Colonic mucosa (tissue), 4 donors: Measurements from ENCODE around the gene UNC13C. TPM values are rescaled to one million over a fixed set of nuclear protein-coding genes. Genes with fewer than 3 reads are reported as not detected.

ENCODE experiments used
- DNase-seq: peaks from one replicate; pipeline ENCODE4 v3.0.0-alpha.2; 2020
- H3K27ac ChIP-seq: fragments of 200-600 bp; one replicate; pipeline ENCODE4 v1.8.0; 2021
- H3K27me3 ChIP-seq: fragments of 200-600 bp; one replicate; pipeline ENCODE4 v1.8.0; 2021
- H3K36me3 ChIP-seq: fragments of 200-600 bp; one replicate; pipeline ENCODE4 v1.8.0; 2021
- H3K4me1 ChIP-seq: fragments of 200-600 bp; one replicate; pipeline ENCODE4 v1.8.0; 2021; ENCODE audit warnings: mild to moderate bottlenecking
- H3K4me3 ChIP-seq: fragments of 200-600 bp; one replicate; pipeline ENCODE4 v1.8.0; 2021
- H3K9ac ChIP-seq, 2 donors: one replicate each; pipeline ENCODE4 v1.7.0; 2013; ENCODE audit warnings: control low read depth in 2 of 2, low read depth in 2 of 2, low read length in 2 of 2
- H3K9me3 ChIP-seq: fragments of 200-600 bp; one replicate; pipeline ENCODE4 v1.8.0; 2021
- CTCF ChIP-seq: fragments of 200-600 bp; IDR thresholded peaks from one replicate; pipeline ENCODE4 v1.8.0; 2022; ENCODE audit warnings: antibody characterized with exemption, mild to moderate bottlenecking
- intact Hi-C: fragments of 100-400 bp; cut with DNase I; formaldehyde crosslinking; loops from one replicate; pipeline ENCODE4 v1.14.1; 2022
- total RNA-seq, 2 donors: library from RNA; stranded (reverse); fragmentation: NEBNext Ultra II Directional in 1 of 2; extraction: Animal tissue kit (Norgen Biotek cat#: 25700) in 1 of 2; gene quantifications; one replicate each; pipeline ENCODE4 v1.2.1, GENCODE V29; 2021
- donor health status: healthy.
- donor health status: DM: no; HTN: no; CAD: no.
- donor health status: DM: no; HTN: no; CAD: no.

UNC13C gene
- total RNA-seq, 2 donors from 2014 or later = 0.05 to 0.13 TPM

GRCh38 chr15:54521206-54521605, 543.0 kb downstream of the UNC13C start:
- H3K27me3 ChIP-seq = no peaks in the 10 kb centered on the region
- no peak overlapping the region for H3K27ac ChIP-seq
- H3K9me3 ChIP-seq = no peaks in the 10 kb centered on the region
- no peak overlapping the region for H3K9ac ChIP-seq
- TF ChIP-seq CTCF = no peak
- no peaks in the 10 kb centered on the region for H3K4me1 ChIP-seq
- H3K4me3 ChIP-seq = no peak overlapping the region
- no peak for DNase-seq
- H3K36me3 ChIP-seq = no peaks in the 10 kb centered on the region
- intact Hi-C loops = no loop called here

DNA sequence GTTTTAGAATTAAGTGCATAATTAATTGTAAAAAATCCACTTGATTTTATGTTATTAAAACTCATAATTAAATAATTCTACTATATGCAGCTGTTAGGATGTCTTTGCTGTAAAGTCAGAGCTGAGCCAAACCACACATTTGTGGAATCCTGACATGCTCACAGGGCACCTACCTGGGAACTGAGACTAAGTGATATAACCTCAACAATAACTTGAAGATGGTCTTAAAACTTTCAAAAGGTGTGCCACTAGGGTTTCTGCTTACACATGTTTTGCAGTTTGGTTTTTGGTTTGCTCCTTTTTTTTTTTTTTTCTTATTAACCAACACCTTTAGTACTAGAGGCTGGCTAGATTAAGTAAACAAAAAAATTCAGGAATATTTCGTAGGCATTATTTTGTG, 549.8 kb downstream of the UNC13C start:
- no peak for TF ChIP-seq CTCF
- Histone ChIP-seq H3K4me3 (no peak overlapping the region), H3K9me3 (no peaks in the 10 kb centered on the region), H3K27me3 (no peaks in the 10 kb centered on the region), H3K4me1 (no peaks in the 10 kb centered on the region), H3K27ac (no peak overlapping the region), H3K36me3 (no peaks in the 10 kb centered on the region), H3K9ac (no peak overlapping the region)
- no peak for DNase-seq
- intact Hi-C loops = no loop called here

- no peak for TF ChIP-seq CTCF
- Histone ChIP-seq H3K9me3 (no peaks in the 10 kb centered on the region), H3K9ac (no peak overlapping the region), H3K27ac (no peak overlapping the region), H3K4me1 (no peaks in the 10 kb centered on the region), H3K27me3 (no peaks in the 10 kb centered on the region), H3K4me3 (no peak overlapping the region), H3K36me3 (no peaks in the 10 kb centered on the region)
- no peak for DNase-seq
- intact Hi-C loops = no loop called here
Measured at GRCh38 chr15:54540721-54541120, 562.5 kb downstream of the UNC13C start.

GRCh38 chr15:54547491-54547890, 569.2 kb downstream of the UNC13C start:
- TF ChIP-seq CTCF = no peak
- Histone ChIP-seq H3K36me3 (no peaks in the 10 kb centered on the region), H3K9me3 (no peaks in the 10 kb centered on the region), H3K4me1 (no peaks in the 10 kb centered on the region), H3K27ac (no peak overlapping the region), H3K27me3 (no peaks in the 10 kb centered on the region), H3K9ac (no peak overlapping the region), H3K4me3 (no peak overlapping the region)
- no peak for DNase-seq
- intact Hi-C loops = no loop called here

- no peak overlapping the region for H3K27ac ChIP-seq
- no peak overlapping the region for H3K9ac ChIP-seq
- no peaks in the 10 kb centered on the region for H3K27me3 ChIP-seq
- TF ChIP-seq CTCF = no peak
- H3K36me3 ChIP-seq = no peaks in the 10 kb centered on the region
- H3K4me3 ChIP-seq = no peak overlapping the region
- intact Hi-C loops = no loop called here
- no peak for DNase-seq
- no peaks in the 10 kb centered on the region for H3K9me3 ChIP-seq
- no peaks in the 10 kb centered on the region for H3K4me1 ChIP-seq
Measured at GRCh38 chr15:54550954-54551353, 572.7 kb downstream of the UNC13C start.

DNA sequence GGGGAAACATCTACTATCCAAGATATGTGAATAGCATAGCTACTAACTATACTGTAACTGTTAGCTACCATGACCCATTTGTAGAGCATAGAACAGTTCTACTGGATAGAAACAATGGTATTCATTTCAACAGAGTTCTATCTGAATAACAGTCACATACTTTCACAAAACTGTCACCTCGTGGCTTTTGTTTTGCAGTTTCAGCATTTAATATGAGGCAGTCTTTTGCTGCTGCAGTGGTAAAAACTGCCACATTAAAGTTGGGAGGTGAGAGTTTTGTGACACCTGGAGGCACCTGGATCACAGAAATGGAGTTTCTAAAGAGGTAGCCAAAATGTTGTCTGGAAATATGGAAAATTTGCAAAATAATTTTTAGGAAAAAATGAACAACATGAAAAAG, 578.0 kb downstream of the UNC13C start:
- Histone ChIP-seq H3K4me3 (no peak overlapping the region), H3K27ac (no peak overlapping the region), H3K4me1 (no peaks in the 10 kb centered on the region), H3K9ac (no peak overlapping the region), H3K27me3 (no peaks in the 10 kb centered on the region), H3K36me3 (no peaks in the 10 kb centered on the region), H3K9me3 (no peaks in the 10 kb centered on the region)
- intact Hi-C loops = no loop called here
- TF ChIP-seq CTCF = no peak
- DNase-seq = no peak
